Measurements from ENCODE around the gene TMEM156.
A peak's percentile ranks its signal among the peaks of the same experiment; 100 is the strongest.

Gene TMEM156

GRCh38 chr4:38921151-38921550, 111.1 kb downstream of the TMEM156 start:
- no peak for DNase-seq

GRCh38 chr4:38920677-38921076, 111.5 kb downstream of the TMEM156 start:
- peak; percentile 10 for DNase-seq

GRCh38 chr4:38920186-38920585, 112.0 kb downstream of the TMEM156 start:
- DNase-seq: no peak

- no peak for DNase-seq
Observed at GRCh38 chr4:38919494-38919893, 112.7 kb downstream of the TMEM156 start.

- no peak for DNase-seq
Observed at GRCh38 chr4:38917481-38918025, 114.7 kb downstream of the TMEM156 start.

All from CD4-positive, alpha-beta T cell treated with Interleukin-17A for 4 hours (primary cell).